Neural progenitor cell (in vitro differentiated cells): ENCODE measurements around the gene LGALS16.

Experiments
- EZH2 ChIP-seq: fragments of 200-600 bp; sonication (generic); IDR thresholded peaks from 2 replicates; pipeline ENCODE4 v1.6.1; 2017; ENCODE audit warnings: antibody characterized with exemption, mild to moderate bottlenecking, moderate library complexity
- TF ChIP-seq, protein P1 (sequence below): fragments of 200-600 bp; sonication (generic); IDR thresholded peaks from 2 replicates; pipeline ENCODE4 v1.5.1; 2017; ENCODE audit warnings: antibody characterized with exemption, mild to moderate bottlenecking

DNA sequence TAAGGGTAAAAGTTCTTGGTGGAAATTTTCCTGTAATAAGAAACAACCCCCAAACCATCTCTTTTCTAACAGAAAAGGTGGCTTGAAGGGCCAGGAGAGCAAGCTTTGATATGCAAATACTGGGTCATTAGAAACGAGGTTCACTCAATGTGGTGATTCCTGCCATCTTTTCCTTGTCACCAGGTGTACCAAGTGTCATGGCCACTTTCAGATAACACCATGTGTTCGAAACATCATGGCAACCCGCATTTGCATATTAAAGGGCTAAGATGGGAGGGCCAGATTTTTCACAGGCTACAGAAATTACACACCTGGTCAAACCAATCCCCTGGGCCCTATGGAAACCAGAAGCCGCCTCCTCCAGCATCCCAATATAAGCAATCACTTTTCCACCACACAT is 15.3 kb downstream of the LGALS16 start:
- TF ChIP-seq, protein P1, sequence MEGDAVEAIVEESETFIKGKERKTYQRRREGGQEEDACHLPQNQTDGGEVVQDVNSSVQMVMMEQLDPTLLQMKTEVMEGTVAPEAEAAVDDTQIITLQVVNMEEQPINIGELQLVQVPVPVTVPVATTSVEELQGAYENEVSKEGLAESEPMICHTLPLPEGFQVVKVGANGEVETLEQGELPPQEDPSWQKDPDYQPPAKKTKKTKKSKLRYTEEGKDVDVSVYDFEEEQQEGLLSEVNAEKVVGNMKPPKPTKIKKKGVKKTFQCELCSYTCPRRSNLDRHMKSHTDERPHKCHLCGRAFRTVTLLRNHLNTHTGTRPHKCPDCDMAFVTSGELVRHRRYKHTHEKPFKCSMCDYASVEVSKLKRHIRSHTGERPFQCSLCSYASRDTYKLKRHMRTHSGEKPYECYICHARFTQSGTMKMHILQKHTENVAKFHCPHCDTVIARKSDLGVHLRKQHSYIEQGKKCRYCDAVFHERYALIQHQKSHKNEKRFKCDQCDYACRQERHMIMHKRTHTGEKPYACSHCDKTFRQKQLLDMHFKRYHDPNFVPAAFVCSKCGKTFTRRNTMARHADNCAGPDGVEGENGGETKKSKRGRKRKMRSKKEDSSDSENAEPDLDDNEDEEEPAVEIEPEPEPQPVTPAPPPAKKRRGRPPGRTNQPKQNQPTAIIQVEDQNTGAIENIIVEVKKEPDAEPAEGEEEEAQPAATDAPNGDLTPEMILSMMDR: no peak
- TF ChIP-seq EZH2: no peak
